Astrocyte (in vitro differentiated cells and primary cell): ENCODE data around the gene GADL1. TPM values are rescaled to one million over a fixed set of nuclear protein-coding genes. Genes with fewer than 3 reads are reported as not detected.
A peak's percentile ranks its signal among the peaks of the same experiment; 100 is the strongest.

Experiments
- DNase-seq: peaks from one replicate; pipeline ENCODE4 v3.0.0-alpha.2; 2010; ENCODE audit warnings: low read depth
- FAIRE-seq: peaks from 2 replicates; lab custom pipeline; 2011; peaks lifted over from hg19 to GRCh38; lab: Jason Lieb, UNC
- H2AFZ ChIP-seq: 2 replicates; pipeline ENCODE4 v1.6.0; 2012; ENCODE audit warnings: low read depth, low read length, inconsistent platforms
- H3K27ac ChIP-seq: 2 replicates; pipeline ENCODE4 v1.5.1; 2011; ENCODE audit warnings: low read depth, low read length, inconsistent platforms
- H3K27me3 ChIP-seq: 2 replicates; pipeline ENCODE4 v1.6.0; 2011; ENCODE audit warnings: low read length, inconsistent platforms; ENCODE audit not compliant: insufficient read depth
- H3K36me3 ChIP-seq: 2 replicates; pipeline ENCODE4 v1.5.1; 2011; ENCODE audit warnings: low read length, inconsistent platforms; ENCODE audit not compliant: insufficient read depth
- H3K4me1 ChIP-seq: 2 replicates; pipeline ENCODE4 v1.5.1; 2011; ENCODE audit warnings: low read length, inconsistent platforms; ENCODE audit not compliant: insufficient read depth
- H3K4me2 ChIP-seq: 2 replicates; pipeline ENCODE4 v1.6.0; 2012; ENCODE audit warnings: low read length, inconsistent platforms
- H3K4me3 ChIP-seq: 2 replicates; pipeline ENCODE4 v1.5.1; 2011; ENCODE audit warnings: low read depth, mild to moderate bottlenecking, low read length, inconsistent platforms; ENCODE audit not compliant: insufficient read depth
- H3K79me2 ChIP-seq: 2 replicates; pipeline ENCODE4 v1.6.0; 2012; ENCODE audit warnings: mild to moderate bottlenecking, low read length, inconsistent platforms; ENCODE audit not compliant: insufficient read depth
- H3K9ac ChIP-seq: 2 replicates; pipeline ENCODE4 v1.6.0; 2012; ENCODE audit warnings: mild to moderate bottlenecking, low read length, inconsistent platforms
- H3K9me3 ChIP-seq: 2 replicates; pipeline ENCODE4 v1.5.1; 2012; ENCODE audit warnings: low read depth, mild to moderate bottlenecking, low read length, inconsistent platforms; ENCODE audit not compliant: insufficient read depth
- H4K20me1 ChIP-seq: 2 replicates; pipeline ENCODE4 v1.6.0; 2012; ENCODE audit warnings: low read length, inconsistent platforms; ENCODE audit not compliant: insufficient read depth
- H3K27ac Mint-ChIP-seq: one replicate; pipeline ENCODE4 v1.8.0; 2021; ENCODE audit warnings: mild to moderate bottlenecking, mixed read lengths; ENCODE audit not compliant: unreplicated experiment
- H3K27me3 Mint-ChIP-seq: one replicate; pipeline ENCODE4 v1.8.0; 2021; ENCODE audit warnings: low read depth, mixed read lengths; ENCODE audit not compliant: unreplicated experiment
- H3K36me3 Mint-ChIP-seq: one replicate; pipeline ENCODE4 v1.8.0; 2021; ENCODE audit warnings: low read depth, mixed read lengths; ENCODE audit not compliant: unreplicated experiment
- H3K4me1 Mint-ChIP-seq: one replicate; pipeline ENCODE4 v1.8.0; 2021; ENCODE audit warnings: low read depth, mixed read lengths; ENCODE audit not compliant: unreplicated experiment
- H3K4me3 Mint-ChIP-seq: one replicate; pipeline ENCODE4 v1.8.0; 2021; ENCODE audit warnings: mild to moderate bottlenecking, moderate library complexity, mixed read lengths; ENCODE audit not compliant: unreplicated experiment
- H3K9me3 Mint-ChIP-seq: one replicate; pipeline ENCODE4 v1.8.0; 2021; ENCODE audit warnings: mild to moderate bottlenecking, mixed read lengths; ENCODE audit not compliant: unreplicated experiment
- EZH2 ChIP-seq: IDR thresholded peaks from 2 replicates; pipeline ENCODE4 v1.6.1; 2012; ENCODE audit warnings: mild to moderate bottlenecking, low read length, inconsistent platforms; ENCODE audit not compliant: insufficient read depth
- total RNA-seq: library from RNA; stranded (reverse); gene quantifications from 2 replicates; pipeline ENCODE4 v1.2.1, GENCODE V29; 2021
- TF ChIP-seq, protein P1 (sequence below): IDR thresholded peaks from 2 replicates; pipeline ENCODE4 v1.5.1; 2011; ENCODE audit warnings: low read depth, mild to moderate bottlenecking, inconsistent platforms, low read length, moderate library complexity; ENCODE audit not compliant: insufficient read depth

Gene GADL1
- total RNA-seq, 1 donor from 2014 or later: 0.09 TPM

DNA sequence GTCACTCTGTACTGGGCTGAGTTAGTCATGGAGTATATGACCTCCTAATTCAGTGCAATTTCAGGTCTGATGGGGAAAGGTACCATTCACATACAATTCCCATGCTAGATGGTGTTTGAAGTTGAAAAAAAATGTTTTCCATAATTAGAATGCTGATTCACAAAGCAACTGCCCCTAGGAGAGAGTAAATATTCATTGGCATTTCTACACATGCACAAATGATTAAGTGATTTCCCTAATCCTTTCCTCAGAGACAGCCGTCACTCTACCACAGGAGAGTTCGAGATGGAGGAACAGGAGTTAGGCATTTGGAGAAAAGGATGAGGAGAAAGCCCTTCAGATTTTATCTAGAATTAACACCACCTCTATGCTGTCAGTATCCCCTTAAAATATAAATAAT is 32.5 kb downstream of the GADL1 start:
- H3K9ac ChIP-seq: no peak overlapping the region
- TF ChIP-seq, protein P1, sequence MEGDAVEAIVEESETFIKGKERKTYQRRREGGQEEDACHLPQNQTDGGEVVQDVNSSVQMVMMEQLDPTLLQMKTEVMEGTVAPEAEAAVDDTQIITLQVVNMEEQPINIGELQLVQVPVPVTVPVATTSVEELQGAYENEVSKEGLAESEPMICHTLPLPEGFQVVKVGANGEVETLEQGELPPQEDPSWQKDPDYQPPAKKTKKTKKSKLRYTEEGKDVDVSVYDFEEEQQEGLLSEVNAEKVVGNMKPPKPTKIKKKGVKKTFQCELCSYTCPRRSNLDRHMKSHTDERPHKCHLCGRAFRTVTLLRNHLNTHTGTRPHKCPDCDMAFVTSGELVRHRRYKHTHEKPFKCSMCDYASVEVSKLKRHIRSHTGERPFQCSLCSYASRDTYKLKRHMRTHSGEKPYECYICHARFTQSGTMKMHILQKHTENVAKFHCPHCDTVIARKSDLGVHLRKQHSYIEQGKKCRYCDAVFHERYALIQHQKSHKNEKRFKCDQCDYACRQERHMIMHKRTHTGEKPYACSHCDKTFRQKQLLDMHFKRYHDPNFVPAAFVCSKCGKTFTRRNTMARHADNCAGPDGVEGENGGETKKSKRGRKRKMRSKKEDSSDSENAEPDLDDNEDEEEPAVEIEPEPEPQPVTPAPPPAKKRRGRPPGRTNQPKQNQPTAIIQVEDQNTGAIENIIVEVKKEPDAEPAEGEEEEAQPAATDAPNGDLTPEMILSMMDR: no peak
- TF ChIP-seq EZH2: no peak
- FAIRE-seq: no peak

DNA sequence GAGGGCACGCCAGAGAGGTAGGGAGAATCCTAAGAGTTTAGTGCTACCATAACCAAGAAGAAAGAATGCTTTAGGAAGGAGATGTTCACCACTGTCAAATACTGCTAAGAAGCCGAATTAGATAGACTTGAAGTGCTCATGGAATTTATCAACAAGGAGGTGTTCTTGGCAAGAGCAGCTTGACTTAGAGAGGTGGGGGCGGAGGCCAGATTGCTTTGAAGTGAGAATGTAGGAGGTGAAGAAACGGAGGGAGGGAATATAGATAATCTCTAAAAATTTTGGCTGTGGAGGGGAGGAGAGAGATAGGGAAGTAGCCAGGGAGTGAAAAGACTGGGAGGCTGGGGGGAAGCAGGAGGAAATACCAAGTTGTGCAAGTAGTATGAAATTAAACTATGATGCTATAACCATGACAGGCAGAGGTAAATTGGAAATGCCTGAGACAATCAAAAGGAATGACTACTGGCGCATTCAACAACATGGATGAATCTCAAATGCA is 35.5 kb downstream of the GADL1 start:
- H3K79me2 ChIP-seq: no peaks in the 10 kb centered on the region
- H4K20me1 ChIP-seq: no peaks in the 10 kb centered on the region
- no peaks in the 10 kb centered on the region for H3K36me3 ChIP-seq
- H3K4me3 ChIP-seq: no peak overlapping the region
- DNase-seq (no peak), FAIRE-seq (no peak)
- H3K4me3 Mint-ChIP-seq: no peak overlapping the region
- H3K9me3 Mint-ChIP-seq: no peaks in the 10 kb centered on the region
- H3K9me3 ChIP-seq: no peaks in the 10 kb centered on the region
- peaks cover 3% of the 10 kb centered on the region for H3K27me3 ChIP-seq
- no peak overlapping the region for H3K27ac ChIP-seq
- H3K27ac Mint-ChIP-seq: no peak overlapping the region
- TF ChIP-seq, protein P1: no peak
- TF ChIP-seq EZH2: no peak
- H3K4me1 Mint-ChIP-seq: no peaks in the 10 kb centered on the region
- no peak overlapping the region for H3K9ac ChIP-seq
- no peak overlapping the region for H3K4me2 ChIP-seq
- H3K36me3 Mint-ChIP-seq: no peaks in the 10 kb centered on the region
- peaks cover 1% of the 10 kb centered on the region for H3K27me3 Mint-ChIP-seq
- H3K4me1 ChIP-seq: no peaks in the 10 kb centered on the region
- no peak overlapping the region for H2AFZ ChIP-seq

More for the DNA sequence above, 32.5 kb downstream of the GADL1 start:
- Histone ChIP-seq H3K4me2 (no peak overlapping the region), H3K4me1 (no peaks in the 10 kb centered on the region), H3K9me3 (no peaks in the 10 kb centered on the region), H3K4me3 (no peak overlapping the region), H3K36me3 (no peaks in the 10 kb centered on the region), H2AFZ (no peak overlapping the region), H3K79me2 (no peaks in the 10 kb centered on the region), H3K27ac (no peak overlapping the region), H3K27me3 (peaks cover 3% of the 10 kb centered on the region), H4K20me1 (no peaks in the 10 kb centered on the region)
- Mint-ChIP-seq H3K9me3 (no peaks in the 10 kb centered on the region), H3K27me3 (no peaks in the 10 kb centered on the region), H3K36me3 (no peaks in the 10 kb centered on the region), H3K4me1 (peaks cover 2% of the 10 kb centered on the region), H3K27ac (no peak overlapping the region), H3K4me3 (no peak overlapping the region)
- DNase-seq: no peak

DNA sequence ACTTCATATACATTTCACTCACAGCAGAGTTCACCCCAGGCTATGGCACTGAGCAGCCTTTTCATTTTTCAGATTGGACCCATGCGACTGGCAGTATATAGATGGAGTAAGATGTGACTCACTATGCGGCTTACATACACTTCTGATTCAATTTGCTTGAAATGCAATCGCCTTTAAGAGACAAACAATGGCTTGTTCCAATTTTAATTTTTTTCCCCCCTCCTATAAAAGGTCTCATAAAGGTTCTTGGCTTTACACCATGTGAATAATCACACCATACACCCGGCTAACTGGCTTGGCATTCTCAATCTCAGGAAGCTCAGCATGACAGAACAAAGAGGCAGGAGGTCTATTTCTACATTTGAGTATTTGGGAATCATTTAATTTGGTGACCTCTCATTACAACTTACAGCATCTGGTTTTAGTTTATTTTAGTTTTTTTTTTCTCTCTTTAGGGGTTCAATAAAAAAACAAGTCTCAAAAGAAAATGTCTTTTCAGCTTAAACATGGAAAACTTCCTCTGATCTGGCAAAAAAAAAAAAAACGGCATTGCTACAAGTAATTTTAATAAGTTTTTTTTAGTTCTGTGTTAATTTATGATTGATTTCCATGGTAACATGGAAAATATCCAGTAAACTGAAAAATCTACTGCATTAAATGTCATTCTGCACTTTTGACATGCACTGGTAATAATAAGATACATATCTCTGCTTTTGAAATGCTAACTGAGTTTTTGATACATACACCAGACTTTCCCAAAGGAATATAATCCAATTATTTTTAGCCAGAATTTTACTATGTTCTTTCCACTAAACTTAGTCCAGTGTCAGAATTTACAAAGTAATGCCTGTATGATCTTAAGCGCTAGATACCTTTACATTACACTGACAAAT is 38.8 kb downstream of the GADL1 start:
- TF ChIP-seq EZH2: no peak
- TF ChIP-seq, protein P1: no peak
- Mint-ChIP-seq H3K36me3 (no peaks in the 10 kb centered on the region), H3K9me3 (no peaks in the 10 kb centered on the region), H3K4me1 (peaks cover 2% of the 10 kb centered on the region), H3K27ac (no peak overlapping the region), H3K4me3 (no peak overlapping the region), H3K27me3 (peaks cover 11% of the 10 kb centered on the region)
- Histone ChIP-seq H3K4me1 (no peaks in the 10 kb centered on the region), H3K9ac (no peak overlapping the region), H3K4me2 (no peak overlapping the region), H3K27ac (no peak overlapping the region), H3K79me2 (no peaks in the 10 kb centered on the region), H2AFZ (no peak overlapping the region), H3K4me3 (no peak overlapping the region), H4K20me1 (no peaks in the 10 kb centered on the region), H3K36me3 (no peaks in the 10 kb centered on the region), H3K27me3 (no peaks in the 10 kb centered on the region), H3K9me3 (no peaks in the 10 kb centered on the region)
- FAIRE-seq: no peak
- peak; percentile 38 for DNase-seq
